ENCODE measurements around the gene TCTN3.

The TCTN3 gene

DNA sequence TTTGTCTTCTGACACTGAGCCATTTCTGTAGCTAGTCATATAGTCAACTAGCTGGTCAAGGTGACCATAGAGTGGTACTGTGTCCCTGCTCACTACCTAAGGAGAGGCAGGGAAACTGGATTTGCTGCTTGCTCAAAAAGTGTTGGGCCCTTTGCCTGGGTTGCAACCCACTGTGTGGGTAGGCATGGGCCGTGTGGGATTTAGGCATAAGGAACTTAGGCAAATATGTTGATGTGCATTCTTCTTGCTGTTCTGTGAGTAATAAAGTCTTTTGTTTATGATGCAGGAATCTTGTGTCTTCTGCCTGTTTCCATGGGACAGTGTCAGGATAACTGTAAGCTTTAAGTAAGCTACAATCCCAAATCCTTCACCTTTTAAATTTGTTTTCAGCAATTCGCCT, 23.1 kb upstream of the TCTN3 start:
- Histone ChIP-seq H3K9ac (ENCODE audit: low read depth, low read length) (no peak overlapping the region), H3K4me1 (ENCODE audit: control insufficient read depth, insufficient read depth, low read length) (no peaks in the 10 kb centered on the region), H3K27me3 (ENCODE audit: control insufficient read depth, insufficient read depth, low read length) (no peaks in the 10 kb centered on the region), H3K4me3 (ENCODE audit: low read depth, low read length) (no peak overlapping the region), H3K36me3 (ENCODE audit: control insufficient read depth, insufficient read depth, low read length) (no peaks in the 10 kb centered on the region), H3K9me3 (ENCODE audit: control insufficient read depth, insufficient read depth, low read length) (no peaks in the 10 kb centered on the region)

DNA sequence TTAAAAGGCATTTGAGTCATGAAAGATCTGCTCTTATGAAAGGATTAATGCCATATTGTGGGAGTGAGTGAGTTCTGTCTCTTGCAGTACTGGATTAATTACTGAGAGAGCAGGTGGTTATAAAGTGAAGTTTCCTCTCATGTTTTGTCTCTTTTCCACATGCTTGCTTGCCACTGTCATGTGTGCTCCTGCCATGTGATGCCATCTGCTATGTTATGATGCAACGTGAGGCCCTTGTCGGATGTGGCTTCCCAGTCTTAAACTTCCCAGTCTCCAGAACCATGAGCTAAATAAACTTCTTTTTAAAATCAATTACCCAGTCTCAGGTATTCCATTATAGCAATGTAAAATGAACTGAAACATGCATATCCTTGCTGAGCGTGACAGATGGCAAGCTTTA, 22.7 kb upstream of the TCTN3 start:
- Histone ChIP-seq H3K9ac (ENCODE audit: low read depth, low read length) (no peak overlapping the region), H3K9me3 (ENCODE audit: control insufficient read depth, insufficient read depth, low read length) (no peaks in the 10 kb centered on the region), H3K4me3 (ENCODE audit: low read depth, low read length) (no peak overlapping the region), H3K4me1 (ENCODE audit: control insufficient read depth, insufficient read depth, low read length) (no peaks in the 10 kb centered on the region), H3K36me3 (ENCODE audit: control insufficient read depth, insufficient read depth, low read length) (no peaks in the 10 kb centered on the region), H3K27me3 (ENCODE audit: control insufficient read depth, insufficient read depth, low read length) (no peaks in the 10 kb centered on the region)

DNA sequence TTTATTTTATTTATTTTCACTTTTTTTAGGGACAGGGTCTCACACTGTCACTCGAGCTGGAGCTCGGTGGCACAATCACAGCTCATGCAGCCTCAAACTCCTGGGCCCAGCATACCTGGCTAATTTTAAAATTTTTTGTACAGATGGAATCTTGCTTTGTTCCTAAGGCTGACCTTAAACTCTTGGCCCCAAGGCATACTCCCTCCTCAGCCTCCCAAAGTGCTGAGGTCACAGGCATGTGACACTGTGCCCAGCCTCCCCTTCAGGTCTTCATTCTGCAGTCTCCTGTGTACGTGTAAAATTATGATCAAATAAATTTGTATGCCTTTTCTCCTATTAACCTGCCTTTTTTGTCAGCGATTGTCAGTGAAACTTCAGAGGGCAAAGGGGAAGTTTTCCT, 17.8 kb upstream of the TCTN3 start:
- no peaks in the 10 kb centered on the region for H3K36me3 ChIP-seq (ENCODE audit: control insufficient read depth, insufficient read depth, low read length)
- H3K4me1 ChIP-seq (ENCODE audit: control insufficient read depth, insufficient read depth, low read length): no peaks in the 10 kb centered on the region
- H3K27me3 ChIP-seq (ENCODE audit: control insufficient read depth, insufficient read depth, low read length): no peaks in the 10 kb centered on the region
- no peak overlapping the region for H3K9ac ChIP-seq (ENCODE audit: low read depth, low read length)
- H3K9me3 ChIP-seq (ENCODE audit: control insufficient read depth, insufficient read depth, low read length): no peaks in the 10 kb centered on the region
- H3K4me3 ChIP-seq (ENCODE audit: low read depth, low read length): no peak overlapping the region

DNA sequence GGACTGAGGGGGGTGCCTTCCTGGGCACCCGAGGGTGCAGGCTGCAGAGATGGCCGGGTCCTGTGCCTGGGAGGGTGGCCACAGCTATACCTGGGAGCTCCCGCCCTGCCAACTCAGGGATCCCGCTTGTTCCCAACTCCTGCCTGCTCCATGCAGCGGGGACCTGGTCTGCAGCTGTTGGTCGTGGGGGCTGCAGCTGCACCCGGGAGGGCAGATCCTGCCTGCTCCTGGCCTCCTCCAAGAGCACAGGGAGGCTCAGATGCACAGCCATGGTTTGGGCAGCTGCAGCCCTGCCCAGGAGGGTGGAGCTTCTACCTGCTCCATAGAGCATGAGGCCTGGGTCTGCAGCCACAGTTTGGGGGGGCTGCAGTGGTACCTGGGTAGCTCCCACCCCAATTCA, 13.3 kb upstream of the TCTN3 start:
- H3K36me3 ChIP-seq (ENCODE audit: control insufficient read depth, insufficient read depth, low read length): no peaks in the 10 kb centered on the region
- no peak overlapping the region for H3K4me3 ChIP-seq (ENCODE audit: low read depth, low read length)
- H3K9ac ChIP-seq (ENCODE audit: low read depth, low read length): no peak overlapping the region
- H3K9me3 ChIP-seq (ENCODE audit: control insufficient read depth, insufficient read depth, low read length): no peaks in the 10 kb centered on the region
- H3K4me1 ChIP-seq (ENCODE audit: control insufficient read depth, insufficient read depth, low read length): no peaks in the 10 kb centered on the region
- H3K27me3 ChIP-seq (ENCODE audit: control insufficient read depth, insufficient read depth, low read length): no peaks in the 10 kb centered on the region

GRCh38 chr10:95706573-95706972, 12.8 kb upstream of the TCTN3 start:
- Histone ChIP-seq H3K27me3 (ENCODE audit: control insufficient read depth, insufficient read depth, low read length) (no peaks in the 10 kb centered on the region), H3K4me3 (ENCODE audit: low read depth, low read length) (no peak overlapping the region), H3K36me3 (ENCODE audit: control insufficient read depth, insufficient read depth, low read length) (no peaks in the 10 kb centered on the region), H3K9ac (ENCODE audit: low read depth, low read length) (no peak overlapping the region), H3K9me3 (ENCODE audit: control insufficient read depth, insufficient read depth, low read length) (no peaks in the 10 kb centered on the region), H3K4me1 (ENCODE audit: control insufficient read depth, insufficient read depth, low read length) (no peaks in the 10 kb centered on the region)

- H3K36me3 ChIP-seq (ENCODE audit: control insufficient read depth, insufficient read depth, low read length): no peaks in the 10 kb centered on the region
- no peak overlapping the region for H3K9ac ChIP-seq (ENCODE audit: low read depth, low read length)
- no peaks in the 10 kb centered on the region for H3K9me3 ChIP-seq (ENCODE audit: control insufficient read depth, insufficient read depth, low read length)
- H3K4me1 ChIP-seq (ENCODE audit: control insufficient read depth, insufficient read depth, low read length): no peaks in the 10 kb centered on the region
- no peaks in the 10 kb centered on the region for H3K27me3 ChIP-seq (ENCODE audit: control insufficient read depth, insufficient read depth, low read length)
- no peak overlapping the region for H3K4me3 ChIP-seq (ENCODE audit: low read depth, low read length)
Observed at GRCh38 chr10:95698415-95698814, 4.7 kb upstream of the TCTN3 start.

GRCh38 chr10:95697429-95697828, 3.7 kb upstream of the TCTN3 start:
- Histone ChIP-seq H3K36me3 (ENCODE audit: control insufficient read depth, insufficient read depth, low read length) (no peaks in the 10 kb centered on the region), H3K9ac (ENCODE audit: low read depth, low read length) (no peak overlapping the region), H3K4me3 (ENCODE audit: low read depth, low read length) (no peak overlapping the region), H3K9me3 (ENCODE audit: control insufficient read depth, insufficient read depth, low read length) (no peaks in the 10 kb centered on the region), H3K27me3 (ENCODE audit: control insufficient read depth, insufficient read depth, low read length) (no peaks in the 10 kb centered on the region), H3K4me1 (ENCODE audit: control insufficient read depth, insufficient read depth, low read length) (no peaks in the 10 kb centered on the region)

DNA sequence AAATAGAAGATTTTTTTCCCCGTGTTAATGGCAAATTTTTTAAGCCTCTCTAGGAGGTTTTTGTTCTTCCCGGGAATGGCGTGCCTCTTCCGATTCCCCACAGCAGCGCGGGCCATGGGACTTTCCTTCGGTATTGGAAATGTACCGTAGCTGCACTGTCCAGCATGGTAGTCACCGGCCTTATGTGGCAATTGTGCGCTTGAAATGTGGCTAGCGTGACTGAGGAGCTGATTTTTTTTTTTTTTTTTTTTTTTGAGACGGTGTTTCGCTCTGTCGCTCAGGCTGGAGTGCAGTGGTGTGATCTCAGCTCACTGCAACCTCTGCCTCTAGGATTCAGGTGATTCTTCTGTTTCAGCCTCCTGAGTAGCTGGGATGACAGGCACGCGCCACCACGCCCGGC, 938 bp upstream of the TCTN3 start:
- Histone ChIP-seq H3K9ac (ENCODE audit: low read depth, low read length) (no peak overlapping the region), H3K4me3 (ENCODE audit: low read depth, low read length) (no peak overlapping the region), H3K4me1 (ENCODE audit: control insufficient read depth, insufficient read depth, low read length) (no peaks in the 10 kb centered on the region), H3K36me3 (ENCODE audit: control insufficient read depth, insufficient read depth, low read length) (peaks cover 4% of the 10 kb centered on the region), H3K9me3 (ENCODE audit: control insufficient read depth, insufficient read depth, low read length) (no peaks in the 10 kb centered on the region), H3K27me3 (ENCODE audit: control insufficient read depth, insufficient read depth, low read length) (no peaks in the 10 kb centered on the region)

DNA sequence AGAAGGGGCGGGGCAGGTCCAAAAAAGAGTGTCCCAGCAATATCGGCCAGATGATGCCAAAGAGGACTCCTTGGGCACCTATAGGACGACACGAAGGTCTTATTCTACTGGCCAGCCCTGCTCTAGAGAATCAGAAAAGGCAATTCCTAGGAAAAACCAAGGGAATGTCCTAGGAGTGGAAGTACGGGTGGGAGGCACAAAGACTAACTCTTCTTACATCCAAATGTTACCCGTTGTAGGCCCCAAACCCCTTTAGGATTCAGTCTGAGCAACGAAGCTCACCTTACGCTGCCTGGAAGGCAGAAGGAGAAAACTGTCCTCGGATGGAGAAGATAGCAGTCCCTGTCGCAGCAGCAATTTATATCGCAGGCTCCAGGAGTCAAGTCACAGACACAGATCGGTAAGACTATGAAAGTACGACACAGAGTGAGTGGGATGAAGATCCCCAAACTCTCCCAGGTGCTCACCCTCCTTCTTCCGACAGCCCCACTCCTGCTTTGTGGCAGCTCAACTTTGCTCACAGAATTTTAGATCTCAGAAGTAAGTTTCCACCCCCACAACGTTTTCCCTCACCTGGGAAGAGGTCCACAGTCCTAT, 558 bp downstream of the TCTN3 start:
- Histone ChIP-seq H3K9ac (ENCODE audit: low read depth, low read length) (peak overlapping the region; percentile 90), H3K27me3 (ENCODE audit: control insufficient read depth, insufficient read depth, low read length) (no peaks in the 10 kb centered on the region), H3K36me3 (ENCODE audit: control insufficient read depth, insufficient read depth, low read length) (peaks cover 4% of the 10 kb centered on the region), H3K4me3 (ENCODE audit: low read depth, low read length) (peak overlapping the region; percentile 99), H3K9me3 (ENCODE audit: control insufficient read depth, insufficient read depth, low read length) (no peaks in the 10 kb centered on the region), H3K4me1 (ENCODE audit: control insufficient read depth, insufficient read depth, low read length) (no peaks in the 10 kb centered on the region)

- no peaks in the 10 kb centered on the region for H3K9me3 ChIP-seq (ENCODE audit: control insufficient read depth, insufficient read depth, low read length)
- no peaks in the 10 kb centered on the region for H3K27me3 ChIP-seq (ENCODE audit: control insufficient read depth, insufficient read depth, low read length)
- no peak overlapping the region for H3K9ac ChIP-seq (ENCODE audit: low read depth, low read length)
- no peaks in the 10 kb centered on the region for H3K4me1 ChIP-seq (ENCODE audit: control insufficient read depth, insufficient read depth, low read length)
- H3K4me3 ChIP-seq (ENCODE audit: low read depth, low read length): no peak overlapping the region
- peaks cover 15% of the 10 kb centered on the region for H3K36me3 ChIP-seq (ENCODE audit: control insufficient read depth, insufficient read depth, low read length)
Observed at GRCh38 chr10:95691281-95691680, 2.4 kb downstream of the TCTN3 start.

DNA sequence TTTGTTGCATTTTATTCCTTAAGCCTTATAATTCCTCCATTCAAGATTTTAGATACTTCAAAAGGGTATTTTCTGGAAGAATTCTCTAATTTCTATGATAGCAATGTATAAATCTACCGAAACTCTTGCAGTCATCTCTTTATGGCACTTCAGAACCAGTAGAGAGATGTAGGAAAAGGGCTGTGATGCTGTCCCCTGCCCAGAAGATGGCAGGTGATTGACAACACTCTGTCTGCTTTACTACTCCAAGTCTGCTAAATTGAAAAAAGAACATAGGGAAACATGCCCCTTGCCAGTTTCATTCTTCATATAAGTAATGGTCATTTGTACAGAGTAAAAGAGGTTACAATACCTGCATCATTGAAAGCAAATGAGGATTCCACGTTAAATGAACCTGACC, 5.1 kb downstream of the TCTN3 start:
- H3K36me3 ChIP-seq (ENCODE audit: control insufficient read depth, insufficient read depth, low read length): peaks cover 18% of the 10 kb centered on the region
- no peak overlapping the region for H3K9ac ChIP-seq (ENCODE audit: low read depth, low read length)
- H3K4me1 ChIP-seq (ENCODE audit: control insufficient read depth, insufficient read depth, low read length): no peaks in the 10 kb centered on the region
- no peaks in the 10 kb centered on the region for H3K27me3 ChIP-seq (ENCODE audit: control insufficient read depth, insufficient read depth, low read length)
- H3K4me3 ChIP-seq (ENCODE audit: low read depth, low read length): no peak overlapping the region
- no peaks in the 10 kb centered on the region for H3K9me3 ChIP-seq (ENCODE audit: control insufficient read depth, insufficient read depth, low read length)

GRCh38 chr10:95683966-95684365, 9.8 kb downstream of the TCTN3 start:
- Histone ChIP-seq H3K9ac (ENCODE audit: low read depth, low read length) (no peak overlapping the region), H3K9me3 (ENCODE audit: control insufficient read depth, insufficient read depth, low read length) (no peaks in the 10 kb centered on the region), H3K27me3 (ENCODE audit: control insufficient read depth, insufficient read depth, low read length) (no peaks in the 10 kb centered on the region), H3K4me1 (ENCODE audit: control insufficient read depth, insufficient read depth, low read length) (no peaks in the 10 kb centered on the region), H3K4me3 (ENCODE audit: low read depth, low read length) (no peak overlapping the region), H3K36me3 (ENCODE audit: control insufficient read depth, insufficient read depth, low read length) (peaks cover 17% of the 10 kb centered on the region)
